Superior temporal gyrus (tissue), 1 donor: ENCODE data around the gene PPP2R2B.
"Not testable (repeated sequence)": the region's sequence is repeated elsewhere in the genome, so short reads cannot be mapped to it uniquely, and the experiment has no call there.

Experiments
- DNase-seq: peaks from one replicate; pipeline ENCODE4 v3.0.0-alpha.2; 2016; ENCODE audit errors: extremely low spot score

Gene PPP2R2B

GRCh38 chr5:146652547-146652946 is 226.0 kb downstream of the PPP2R2B start:
- DNase-seq = no peak

GRCh38 chr5:146647656-146648199 is 230.8 kb downstream of the PPP2R2B start:
- peak; percentile 73 for DNase-seq

- DNase-seq = no peak
These were observed 232.1 kb downstream of the PPP2R2B start for GRCh38 chr5:146646441-146646840.

GRCh38 chr5:146645342-146645741 is 233.2 kb downstream of the PPP2R2B start:
- no peak for DNase-seq

- DNase-seq = no peak
These were observed 233.7 kb downstream of the PPP2R2B start for GRCh38 chr5:146644831-146645230.

- DNase-seq = no peak
These were observed 234.8 kb downstream of the PPP2R2B start for GRCh38 chr5:146643776-146644175.

- DNase-seq = no peak
These were observed 236.1 kb downstream of the PPP2R2B start for GRCh38 chr5:146642410-146642809.

GRCh38 chr5:146641941-146642340 is 236.6 kb downstream of the PPP2R2B start:
- DNase-seq = no peak

- peak; percentile 57 for DNase-seq
These were observed 238.2 kb downstream of the PPP2R2B start for GRCh38 chr5:146640285-146640896.

- no peak for DNase-seq
These were observed 243.1 kb downstream of the PPP2R2B start for GRCh38 chr5:146635443-146635842.

GRCh38 chr5:146633323-146633764 is 245.2 kb downstream of the PPP2R2B start:
- no peak for DNase-seq

- no peak for DNase-seq
These were observed 245.8 kb downstream of the PPP2R2B start for GRCh38 chr5:146632620-146633322.

GRCh38 chr5:146630472-146630871 is 248.1 kb downstream of the PPP2R2B start:
- no peak for DNase-seq

GRCh38 chr5:146628950-146629349 is 249.6 kb downstream of the PPP2R2B start:
- no peak for DNase-seq

GRCh38 chr5:146626936-146627335 is 251.6 kb downstream of the PPP2R2B start:
- no peak for DNase-seq

- DNase-seq = no peak
These were observed 254.4 kb downstream of the PPP2R2B start for GRCh38 chr5:146624179-146624578.

- no peak for DNase-seq
These were observed 254.9 kb downstream of the PPP2R2B start for GRCh38 chr5:146623666-146624065.

GRCh38 chr5:146623009-146623408 is 255.5 kb downstream of the PPP2R2B start:
- DNase-seq = no peak

- no peak for DNase-seq
These were observed 256.2 kb downstream of the PPP2R2B start for GRCh38 chr5:146622391-146622790.

GRCh38 chr5:146620669-146621051 is 257.9 kb downstream of the PPP2R2B start:
- DNase-seq = no peak

GRCh38 chr5:146620031-146620668 is 258.4 kb downstream of the PPP2R2B start:
- DNase-seq = no peak

GRCh38 chr5:146618434-146618833 is 260.1 kb downstream of the PPP2R2B start:
- no peak for DNase-seq

- DNase-seq = not testable (repeated sequence)
These were observed 268.8 kb downstream of the PPP2R2B start for GRCh38 chr5:146609731-146610130.
